Esophagus muscularis mucosa (tissue), 4 donors: ENCODE data around the gene PTPRE. TPM values are rescaled to one million over a fixed set of nuclear protein-coding genes. Genes with fewer than 3 reads are reported as not detected.
A peak's percentile ranks its signal among the peaks of the same experiment; 100 is the strongest.

ENCODE experiments used
- DNase-seq: peaks from one replicate; pipeline ENCODE4 v3.0.0-alpha.2; 2017; ENCODE audit errors: extremely low spot score
- H3K27ac ChIP-seq, 4 donors: fragments of 200-600 bp; sonication (generic); replicated peaks in 1 of 4; 1 replicate in 3 of 4; 2 replicates in 1 of 4; pipeline ENCODE4 v1.5.1; 2016 to 2019; ENCODE audit warnings: mild to moderate bottlenecking in 1 of 4
- H3K27me3 ChIP-seq, 4 donors: fragments of 200-600 bp; sonication (generic); one replicate each; pipeline versions ENCODE4 v1.5.1 to v1.6.0; 2016 to 2019
- H3K36me3 ChIP-seq, 4 donors: fragments of 200-600 bp; sonication (generic); one replicate each; pipeline ENCODE4 v1.5.1; 2016 to 2019
- H3K4me1 ChIP-seq, 4 donors: fragments of 200-600 bp; sonication (generic); one replicate each; pipeline ENCODE4 v1.5.1; 2016 to 2019
- H3K4me3 ChIP-seq, 4 donors: fragments of 200-600 bp; sonication (generic); 1 replicate in 2 of 4; 2 replicates in 2 of 4; pipeline ENCODE4 v1.5.1; 2016 to 2019; ENCODE audit warnings: mild to moderate bottlenecking in 4 of 4, moderate library complexity in 1 of 4
- H3K9me3 ChIP-seq, 4 donors: fragments of 200-600 bp; sonication (generic); 1 replicate in 3 of 4; 2 replicates in 1 of 4; pipeline ENCODE4 v1.5.1; 2016 to 2019
- EP300 ChIP-seq: sonication (generic); formaldehyde crosslinking; IDR thresholded peaks from one replicate; pipeline ENCODE4 v1.6.1; 2017; ENCODE audit warnings: antibody characterized with exemption
- POLR2A ChIP-seq: fragments of 450-650 bp; IDR thresholded peaks from one replicate; pipeline ENCODE4 v1.6.1; 2017; ENCODE audit warnings: antibody characterized with exemption, moderate library complexity, mild to moderate bottlenecking, low read depth
- POLR2AphosphoS5 ChIP-seq, 2 donors: sonication (generic); formaldehyde crosslinking; IDR thresholded peaks; one replicate each; pipeline ENCODE4 v1.6.1; 2017; ENCODE audit warnings: antibody characterized with exemption in 2 of 2
- WGBS: methylation state at CpG from one replicate; pipeline ENCODE4 v1.1.5; 2018; 5-methylcytosine and 5-hydroxymethylcytosine counted together
- intact Hi-C: fragments of 100-400 bp; cut with DNase I; formaldehyde crosslinking; loops from one replicate; pipeline ENCODE4 v1.15.1; 2023
- total RNA-seq, 4 donors: library from RNA; depleted of rRNA; stranded (reverse); fragments of >200 nt; gene quantifications; one replicate each; pipeline versions ENCODE4 v1.1.0 to v1.2.1, GENCODE V29; 2016
- TF ChIP-seq, protein P1 (sequence below), 3 experiments: fragments of 200-600 bp in 2 of 3; fragments of 450-650 bp in 1 of 3; sonication (generic) in 2 of 3; IDR thresholded peaks; one replicate each; pipeline ENCODE4 v1.5.1; 2017 to 2019; ENCODE audit warnings: antibody characterized with exemption in 3 of 3, mild to moderate bottlenecking in 2 of 3, moderate library complexity in 1 of 3

The PTPRE gene
- total RNA-seq, 4 donors from 2014 or later, result 8.7 to 22.4 (median 13.3) TPM

DNA sequence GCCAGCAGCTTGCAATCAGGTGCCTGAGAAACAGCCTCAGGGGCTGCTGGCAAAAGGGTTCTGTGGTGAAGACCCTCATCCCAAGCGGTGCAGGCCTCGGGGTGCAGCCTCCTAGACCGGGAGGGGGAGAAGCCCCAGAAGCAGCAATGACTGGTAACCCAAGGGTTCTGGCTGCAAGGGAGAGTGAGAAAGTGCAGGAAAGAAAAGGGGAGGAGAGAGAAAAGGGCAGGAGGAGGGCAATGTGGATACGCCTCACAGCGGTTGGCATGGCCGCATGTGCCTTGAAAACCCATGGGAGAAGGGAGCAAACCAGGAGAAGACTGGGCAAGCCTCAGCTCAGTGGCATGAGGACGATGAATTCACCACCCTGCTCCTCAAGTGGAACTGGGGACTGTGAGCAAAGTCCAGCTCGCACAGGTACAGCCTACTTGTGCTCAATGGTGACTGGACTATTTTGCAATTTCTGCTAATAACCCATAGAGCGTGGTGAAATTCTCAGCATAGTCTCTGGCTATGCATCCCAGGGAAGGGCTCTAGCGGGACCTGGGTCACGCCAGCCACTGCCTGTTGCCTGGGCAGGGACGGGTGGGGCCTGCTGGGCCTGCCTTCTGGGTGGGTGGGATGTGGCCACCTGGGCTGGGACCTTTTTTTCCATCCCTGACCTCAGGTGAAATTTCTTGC, 20.4 kb upstream of the PTPRE start:
- intact Hi-C loops, result no loop called here
- no peaks in the 10 kb centered on the region for H3K9me3 ChIP-seq
- H3K36me3 ChIP-seq, result no peaks in the 10 kb centered on the region
- peaks cover 0 to 8% (median 0%) of the 10 kb centered on the region in 4 donors for H3K27me3 ChIP-seq
- peaks cover 0 to 10% (median 5%) of the 10 kb centered on the region in 4 donors for H3K4me1 ChIP-seq
- H3K27ac ChIP-seq, result no peak overlapping the region
- DNase-seq, result peak; percentile 66
- WGBS, result 87% methylated on average over 12 of the region's 12 CpGs
- no peak overlapping the region for H3K4me3 ChIP-seq
- TF ChIP-seq, protein P1, sequence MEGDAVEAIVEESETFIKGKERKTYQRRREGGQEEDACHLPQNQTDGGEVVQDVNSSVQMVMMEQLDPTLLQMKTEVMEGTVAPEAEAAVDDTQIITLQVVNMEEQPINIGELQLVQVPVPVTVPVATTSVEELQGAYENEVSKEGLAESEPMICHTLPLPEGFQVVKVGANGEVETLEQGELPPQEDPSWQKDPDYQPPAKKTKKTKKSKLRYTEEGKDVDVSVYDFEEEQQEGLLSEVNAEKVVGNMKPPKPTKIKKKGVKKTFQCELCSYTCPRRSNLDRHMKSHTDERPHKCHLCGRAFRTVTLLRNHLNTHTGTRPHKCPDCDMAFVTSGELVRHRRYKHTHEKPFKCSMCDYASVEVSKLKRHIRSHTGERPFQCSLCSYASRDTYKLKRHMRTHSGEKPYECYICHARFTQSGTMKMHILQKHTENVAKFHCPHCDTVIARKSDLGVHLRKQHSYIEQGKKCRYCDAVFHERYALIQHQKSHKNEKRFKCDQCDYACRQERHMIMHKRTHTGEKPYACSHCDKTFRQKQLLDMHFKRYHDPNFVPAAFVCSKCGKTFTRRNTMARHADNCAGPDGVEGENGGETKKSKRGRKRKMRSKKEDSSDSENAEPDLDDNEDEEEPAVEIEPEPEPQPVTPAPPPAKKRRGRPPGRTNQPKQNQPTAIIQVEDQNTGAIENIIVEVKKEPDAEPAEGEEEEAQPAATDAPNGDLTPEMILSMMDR (IDR thresholded peaks at IDR 0.05), result no peak
- no peak for TF ChIP-seq POLR2A
- no peak for TF ChIP-seq EP300

DNA sequence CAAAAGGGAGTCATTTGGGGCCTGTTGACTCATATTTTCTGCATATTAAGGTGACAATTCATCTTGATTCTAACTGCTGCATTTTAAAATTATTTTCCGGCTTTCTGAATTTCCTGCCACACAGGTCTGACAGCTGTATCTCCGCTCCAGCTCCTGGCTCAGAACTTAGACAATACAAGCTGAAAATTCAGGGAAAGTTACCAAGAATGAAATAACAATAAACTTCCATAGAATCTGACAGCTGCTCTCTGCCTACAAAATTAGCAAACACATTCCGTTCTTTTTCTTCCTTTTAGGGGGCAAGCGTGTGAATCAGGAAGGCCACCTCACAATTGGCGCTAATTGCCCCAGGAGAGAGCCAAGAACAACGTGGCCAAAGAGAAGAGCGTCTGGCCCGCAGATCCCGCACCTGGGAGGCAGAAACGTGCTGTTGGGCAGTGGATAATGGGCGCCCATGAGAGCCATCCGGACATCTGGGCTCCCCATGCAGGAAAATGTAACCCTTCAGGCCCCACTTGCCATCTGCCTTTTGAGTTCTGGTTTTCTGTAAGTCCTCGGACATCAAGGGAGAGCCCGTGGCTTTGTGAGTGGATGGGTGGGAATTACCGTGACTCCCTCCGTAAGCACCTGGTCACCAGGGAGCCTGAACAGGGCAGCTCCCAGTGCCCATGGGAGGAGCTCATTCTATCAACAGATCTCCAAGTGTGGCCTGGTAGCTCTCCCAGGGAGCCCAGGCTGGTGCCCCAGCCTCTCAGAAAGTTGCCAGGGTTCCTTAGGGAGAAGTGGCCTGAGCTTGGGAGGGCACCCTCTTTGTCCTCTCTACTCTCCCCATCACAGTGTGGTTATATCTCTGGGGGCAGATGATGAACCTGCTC, 19.1 kb upstream of the PTPRE start:
- H3K9me3 ChIP-seq, result no peaks in the 10 kb centered on the region
- 30% methylated on average over 6 of the region's 16 CpGs for WGBS
- peaks cover 0 to 10% (median 4%) of the 10 kb centered on the region in 4 donors for H3K4me1 ChIP-seq
- no peaks in the 10 kb centered on the region for H3K36me3 ChIP-seq
- intact Hi-C loops, result no loop called here
- H3K27me3 ChIP-seq, result peaks cover 0 to 8% (median 0%) of the 10 kb centered on the region in 4 donors
- TF ChIP-seq EP300, result no peak
- TF ChIP-seq, protein P1 (IDR thresholded peaks at IDR 0.05), result no peak
- no peak for TF ChIP-seq POLR2AphosphoS5 (IDR thresholded peaks at IDR 0.05)
- TF ChIP-seq POLR2A, result no peak
- DNase-seq, result peak; percentile 78
- no peak overlapping the region for H3K4me3 ChIP-seq
- no peak overlapping the region for H3K27ac ChIP-seq

DNA sequence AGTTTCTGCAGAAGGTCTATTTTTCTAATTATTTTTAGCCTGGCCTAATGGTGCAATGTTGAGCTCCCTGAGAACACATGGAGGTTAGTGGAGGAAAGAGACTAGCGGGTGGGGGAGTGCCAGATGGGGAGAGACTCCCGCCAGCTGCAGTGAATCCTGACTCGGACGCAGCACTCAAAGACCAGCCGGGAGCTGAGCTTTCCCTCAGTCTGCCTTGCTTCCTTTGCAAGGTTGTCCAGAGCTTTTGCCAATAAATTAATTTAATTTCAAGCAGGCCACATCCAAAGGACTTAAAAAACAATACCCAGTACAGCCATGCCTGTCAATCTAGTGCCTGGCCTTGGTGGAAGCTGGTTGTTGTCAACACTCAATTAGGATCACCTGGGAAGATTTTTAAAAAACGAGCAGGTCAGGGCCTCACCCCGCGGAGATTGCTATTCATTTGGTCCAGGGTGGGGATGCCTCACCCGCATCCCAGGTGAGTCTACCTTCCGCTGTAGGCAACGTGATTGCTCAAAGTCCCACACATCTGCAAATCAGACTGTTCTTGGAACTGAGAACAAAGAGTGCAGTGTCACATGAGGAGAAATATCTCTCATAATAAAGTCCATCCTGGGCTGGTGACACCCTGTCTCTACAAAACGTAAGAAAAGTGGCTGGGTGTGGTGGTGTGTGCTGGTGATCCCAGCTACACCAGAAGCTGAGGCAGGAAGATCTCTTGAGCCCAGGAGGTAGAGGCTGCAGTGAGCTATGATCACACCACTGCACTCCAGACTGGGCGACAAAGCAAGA, 18.2 kb upstream of the PTPRE start:
- Histone ChIP-seq H3K27me3 (peaks cover 0 to 8% (median 0%) of the 10 kb centered on the region in 4 donors), H3K4me1 (peaks cover 0 to 10% (median 4%) of the 10 kb centered on the region in 4 donors), H3K4me3 (no peak overlapping the region), H3K27ac (peak overlapping the region in 1 of 4 donors; percentile 7), H3K9me3 (no peaks in the 10 kb centered on the region), H3K36me3 (no peaks in the 10 kb centered on the region)
- intact Hi-C loops, result no loop called here
- DNase-seq, result peak; percentile 89
- TF ChIP-seq POLR2AphosphoS5 (IDR thresholded peaks at IDR 0.05) (no peak), POLR2A (no peak), EP300 (no peak)
- TF ChIP-seq, protein P1 (IDR thresholded peaks at IDR 0.05), result no peak
- WGBS, result 85% methylated on average over 13 of the region's 13 CpGs

DNA sequence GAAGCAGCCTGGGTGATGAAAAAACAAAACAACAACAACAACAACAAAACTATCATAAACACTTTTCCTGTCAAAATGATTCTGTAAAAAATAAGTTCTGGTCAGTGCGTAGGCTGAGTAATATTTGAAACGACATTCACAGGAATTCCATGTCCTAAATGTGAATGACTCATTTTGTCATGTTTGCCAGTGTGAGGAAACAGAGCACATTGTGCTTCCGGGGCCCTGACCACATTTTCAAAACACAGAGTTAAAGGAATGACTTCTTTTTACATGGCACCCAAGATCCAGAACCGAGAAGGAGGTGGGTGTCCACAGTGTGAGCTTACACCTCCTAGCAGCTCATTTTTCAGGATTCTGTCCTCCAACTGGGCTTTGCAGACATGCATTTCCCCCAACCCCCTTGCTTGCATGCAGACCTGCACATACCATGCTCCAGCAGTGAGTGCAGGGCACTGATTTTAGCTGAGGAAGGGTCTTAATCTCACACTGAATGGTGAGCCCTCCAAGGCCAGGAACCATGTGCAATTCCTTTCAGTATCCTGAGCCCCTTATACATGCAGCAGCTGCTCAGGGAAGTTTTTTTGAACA, 17.2 kb upstream of the PTPRE start:
- peaks cover 0 to 10% (median 4%) of the 10 kb centered on the region in 4 donors for H3K4me1 ChIP-seq
- WGBS, result 46% methylated on average over 4 of the region's 4 CpGs
- H3K27ac ChIP-seq, result peak overlapping the region in 2 of 4 donors; percentile 7 to 13
- TF ChIP-seq POLR2AphosphoS5 (IDR thresholded peaks at IDR 0.05) (peak in 1 of 2 donors; percentile 6), POLR2A (no peak), EP300 (no peak)
- TF ChIP-seq, protein P1 (IDR thresholded peaks at IDR 0.05), result no peak
- intact Hi-C loops, result no loop called here
- peaks cover 0 to 8% (median 0%) of the 10 kb centered on the region in 4 donors for H3K27me3 ChIP-seq
- peak; percentile 29 for DNase-seq
- H3K9me3 ChIP-seq, result no peaks in the 10 kb centered on the region
- no peaks in the 10 kb centered on the region for H3K36me3 ChIP-seq
- H3K4me3 ChIP-seq, result no peak overlapping the region
